Measurements from ENCODE around the gene SRRM5. TPM values are rescaled to one million over a fixed set of nuclear protein-coding genes. Genes with fewer than 3 reads are reported as not detected.
A peak's percentile ranks its signal among the peaks of the same experiment; 100 is the strongest.

SRRM5 gene
- total RNA-seq, 1 experiment from 2014 or later, result 0.70 TPM

- H3K27me3 Mint-ChIP-seq (ENCODE audit: low read depth), result peaks cover 6% of the 10 kb centered on the region
- H4K8ac ChIP-seq (replicated peaks; ENCODE audit: insufficient read length, low read depth, low read length), result no peak overlapping the region
- no peak overlapping the region for H3K56ac ChIP-seq (ENCODE audit: insufficient read length, low read depth, low read length)
- H3K23me2 ChIP-seq (ENCODE audit: insufficient read length, low read depth, low read length, poor library complexity, severe bottlenecking), result peaks cover 3% of the 10 kb centered on the region
- no peak overlapping the region for H2AFZ ChIP-seq (ENCODE audit: low read length)
- H3K9me3 ChIP-seq (ENCODE audit: control insufficient read depth, low read depth, low read length), result no peaks in the 10 kb centered on the region
- no peak overlapping the region for H3K23ac ChIP-seq (ENCODE audit: insufficient read length, low read depth, low read length)
- H4K5ac ChIP-seq (ENCODE audit: insufficient read length, low read depth, low read length), result no peak overlapping the region
- H2AK5ac ChIP-seq (ENCODE audit: insufficient read length, low read length), result no peak overlapping the region
- H4K20me1 ChIP-seq (ENCODE audit: control insufficient read depth, insufficient read depth, insufficient read length), result no peaks in the 10 kb centered on the region
- H2BK120ac ChIP-seq (ENCODE audit: low read depth, low read length, poor library complexity, severe bottlenecking), result no peak overlapping the region
- H3K79me2 ChIP-seq (ENCODE audit: insufficient read depth, low read length), result no peaks in the 10 kb centered on the region
- no peaks in the 10 kb centered on the region for H3K9me3 Mint-ChIP-seq
- no peak overlapping the region for H3K27ac ChIP-seq (ENCODE audit: insufficient read length, low read depth, low read length)
- peaks cover 6% of the 10 kb centered on the region in 2 experiments for H3K4me1 Mint-ChIP-seq
- no peak overlapping the region for H3K14ac ChIP-seq (ENCODE audit: insufficient read depth, low read length)
- peak; percentile 34 for DNase-seq
- no peak overlapping the region for H4K91ac ChIP-seq (ENCODE audit: insufficient read length, low read depth, low read length)
- TF ChIP-seq CTCF (conservative IDR thresholded peaks at IDR 0.05), result peak; percentile 65
- no peak overlapping the region for H3T11ph ChIP-seq (ENCODE audit: low read length)
- peaks cover 43 to 61% (median 43%) of the 10 kb centered on the region in 3 experiments for H3K36me3 Mint-ChIP-seq (ENCODE audit: insufficient read depth in 1 of 3, low read depth in 3 of 3)
- H3K18ac ChIP-seq (ENCODE audit: insufficient read length, low read depth, low read length), result no peak overlapping the region
- no peak overlapping the region for H3K4ac ChIP-seq (ENCODE audit: low read depth, low read length)
- H2BK15ac ChIP-seq (ENCODE audit: low read depth, low read length), result no peak overlapping the region
- no peaks in the 10 kb centered on the region for H3K79me1 ChIP-seq (ENCODE audit: insufficient read depth, low read depth, low read length, poor library complexity, severe bottlenecking)
- H3K27ac Mint-ChIP-seq, result no peak overlapping the region
- no peak overlapping the region for H2BK20ac ChIP-seq (ENCODE audit: low read depth, low read length, poor library complexity, severe bottlenecking)
- H2BK12ac ChIP-seq (ENCODE audit: insufficient read length, low read depth, low read length), result no peak overlapping the region
- no peaks in the 10 kb centered on the region for H3K4me1 ChIP-seq (ENCODE audit: insufficient read depth, low read length)
- no peak overlapping the region for H3K9ac ChIP-seq (ENCODE audit: extremely low read depth, insufficient read length, low read length)
- no peak overlapping the region; a peak in 1 of 5 replicates for H3K4me3 Mint-ChIP-seq
- no peak overlapping the region for H2BK5ac ChIP-seq (ENCODE audit: insufficient read length, low read length)
- no peaks in the 10 kb centered on the region for H3K27me3 ChIP-seq (ENCODE audit: insufficient read depth, low read length)
- no peak overlapping the region for H3K4me2 ChIP-seq (ENCODE audit: insufficient read depth, insufficient read length, low read length)
- WGBS (ENCODE audit: extremely low coverage, insufficient read length, low lambda C conversion rate), result no CpG with 5 or more reads among the region's 6 CpGs
These were observed 50.6 kb downstream of the SRRM5 start for GRCh38 chr19:43662487-43662886.
